Upper lobe of left lung (tissue), 4 donors: ENCODE results near the gene RBM18.

Experiments used
- POLR2A ChIP-seq, 4 donors: fragments of 450-650 bp; IDR thresholded peaks; one replicate each; pipeline ENCODE4 v1.5.1; 2016 to 2017; ENCODE audit warnings: antibody characterized with exemption in 4 of 4, mild to moderate bottlenecking in 2 of 4
- POLR2AphosphoS5 ChIP-seq, 2 donors: sonication (generic); formaldehyde crosslinking; IDR thresholded peaks; one replicate each; pipeline ENCODE4 v1.5.1; 2017; ENCODE audit warnings: antibody characterized with exemption in 2 of 2
- TF ChIP-seq, protein P1 (sequence below), 6 experiments: fragments of 450-650 bp in 4 of 6; fragments of 200-600 bp in 2 of 6; sonication (generic) in 2 of 6; IDR thresholded peaks; one replicate each; pipeline ENCODE4 v1.5.1; 2016 to 2019; ENCODE audit warnings: antibody characterized with exemption in 6 of 6

DNA sequence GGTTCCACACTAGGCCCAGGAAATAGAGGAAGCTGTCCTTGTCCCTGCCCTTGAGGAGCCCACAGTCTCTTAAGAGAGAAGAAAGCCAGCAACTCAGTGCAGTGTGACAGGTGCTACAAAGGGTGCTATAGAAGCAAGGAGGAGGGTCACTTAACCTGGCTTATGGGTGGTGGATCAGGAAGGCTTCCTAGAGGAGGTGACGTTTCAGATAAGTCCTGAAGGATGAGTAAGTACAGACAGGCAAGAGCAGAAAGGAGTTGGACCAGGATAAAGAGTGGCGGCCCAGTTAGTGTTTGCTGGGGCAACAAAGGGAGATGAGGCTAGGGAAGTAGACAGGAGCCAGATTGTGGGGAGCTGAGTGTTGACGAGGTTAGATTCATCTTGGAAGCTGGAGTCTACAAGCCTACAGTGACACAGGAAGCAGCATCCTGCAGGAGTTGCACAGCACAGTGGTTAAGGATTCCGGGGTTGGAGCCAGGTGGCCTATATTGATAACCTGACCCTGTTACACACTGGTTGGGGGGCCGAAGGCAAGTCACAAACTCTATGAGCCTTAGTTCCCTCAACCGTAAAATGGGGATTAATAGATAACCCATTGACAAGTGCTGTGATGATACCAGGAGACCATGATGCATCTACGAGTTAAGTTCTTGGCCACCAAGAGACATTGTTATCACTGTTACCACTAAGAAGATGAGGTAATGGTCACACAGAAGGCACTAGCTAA, 30.5 kb downstream of the RBM18 start:
- TF ChIP-seq, protein P1, sequence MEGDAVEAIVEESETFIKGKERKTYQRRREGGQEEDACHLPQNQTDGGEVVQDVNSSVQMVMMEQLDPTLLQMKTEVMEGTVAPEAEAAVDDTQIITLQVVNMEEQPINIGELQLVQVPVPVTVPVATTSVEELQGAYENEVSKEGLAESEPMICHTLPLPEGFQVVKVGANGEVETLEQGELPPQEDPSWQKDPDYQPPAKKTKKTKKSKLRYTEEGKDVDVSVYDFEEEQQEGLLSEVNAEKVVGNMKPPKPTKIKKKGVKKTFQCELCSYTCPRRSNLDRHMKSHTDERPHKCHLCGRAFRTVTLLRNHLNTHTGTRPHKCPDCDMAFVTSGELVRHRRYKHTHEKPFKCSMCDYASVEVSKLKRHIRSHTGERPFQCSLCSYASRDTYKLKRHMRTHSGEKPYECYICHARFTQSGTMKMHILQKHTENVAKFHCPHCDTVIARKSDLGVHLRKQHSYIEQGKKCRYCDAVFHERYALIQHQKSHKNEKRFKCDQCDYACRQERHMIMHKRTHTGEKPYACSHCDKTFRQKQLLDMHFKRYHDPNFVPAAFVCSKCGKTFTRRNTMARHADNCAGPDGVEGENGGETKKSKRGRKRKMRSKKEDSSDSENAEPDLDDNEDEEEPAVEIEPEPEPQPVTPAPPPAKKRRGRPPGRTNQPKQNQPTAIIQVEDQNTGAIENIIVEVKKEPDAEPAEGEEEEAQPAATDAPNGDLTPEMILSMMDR (IDR thresholded peaks at IDR 0.05), result no peak
- TF ChIP-seq POLR2AphosphoS5 (IDR thresholded peaks at IDR 0.05), result no peak
- no peak for TF ChIP-seq POLR2A (IDR thresholded peaks at IDR 0.05)
